Mucosa of descending colon (tissue), 3 donors: Measurements from ENCODE around the gene MEGF11. TPM values are rescaled to one million over a fixed set of nuclear protein-coding genes. Genes with fewer than 3 reads are reported as not detected.

Experiments used
- ATAC-seq: fragments of 200-7000 bp; cut with Tn5 transposase; one replicate; pipeline ENCODE4 v1.9.1; 2020; ENCODE audit warnings: mild to moderate bottlenecking, moderate library complexity
- DNase-seq, 3 donors: peaks; one replicate each; pipeline ENCODE4 v3.0.0-alpha.2; 2020
- H3K36me3 ChIP-seq: fragments of 200-600 bp; one replicate; pipeline ENCODE4 v1.8.0; 2021; ENCODE audit warnings: low read depth, mild to moderate bottlenecking
- H3K4me1 ChIP-seq: fragments of 200-600 bp; one replicate; pipeline ENCODE4 v1.8.0; 2021; ENCODE audit warnings: low read depth, mild to moderate bottlenecking
- H3K4me3 ChIP-seq: fragments of 200-600 bp; one replicate; pipeline ENCODE4 v1.8.0; 2021; ENCODE audit warnings: mild to moderate bottlenecking
- H3K9me3 ChIP-seq: fragments of 200-600 bp; one replicate; pipeline ENCODE4 v1.8.0; 2021; ENCODE audit warnings: mild to moderate bottlenecking
- intact Hi-C, 2 donors: fragments of 100-400 bp; cut with DNase I in 1 of 2; cut with micrococcal nuclease in 1 of 2; formaldehyde crosslinking; loops; one replicate each; pipeline versions ENCODE4 v1.11.0 to v1.11.1; 2022; cut with DNase I, micrococcal nuclease
- total RNA-seq, 3 donors: library from RNA; stranded (reverse); fragmentation: NEBNext Ultra II Directional in 2 of 3; extraction: Animal tissue kit (Norgen Biotek cat#: 25700) in 2 of 3; gene quantifications; one replicate each; pipeline versions ENCODE4 v1.2.1 to v1.2.4, GENCODE V29; 2021 to 2023
- TF ChIP-seq, protein P1 (sequence below): fragments of 200-600 bp; IDR thresholded peaks from one replicate; pipeline ENCODE4 v1.8.0; 2022; ENCODE audit warnings: antibody characterized with exemption, mild to moderate bottlenecking
- donor health status: DM: no; HTN: no; CAD: no; lungs with moderate emphysema.
- donor health status: DM: no; HTN: no; CAD: no.
- donor health status: DM: no; HTN: yes; CAD: no.

MEGF11 gene
- total RNA-seq, 3 donors from 2014 or later: 0.12 to 0.29 (median 0.19) TPM

DNA sequence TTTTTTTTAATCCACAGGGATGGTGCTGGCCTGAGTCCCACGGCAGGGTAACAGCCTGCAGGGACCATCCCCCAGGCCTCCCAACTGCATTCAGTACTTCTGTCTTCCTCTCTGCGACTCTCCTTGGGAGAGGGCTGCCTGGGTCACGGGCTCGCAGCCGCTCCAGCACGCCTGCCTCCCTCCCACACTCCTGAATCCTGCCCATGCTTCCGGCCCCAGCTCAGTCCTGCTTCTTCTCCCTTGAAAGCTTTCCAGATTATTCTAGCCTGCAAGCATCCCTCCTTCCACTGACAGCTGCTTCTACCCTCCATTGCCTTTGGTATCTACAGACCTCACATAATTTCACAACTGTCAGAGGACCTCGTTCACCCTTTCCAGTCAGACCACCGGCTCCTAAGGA, 32.4 kb downstream of the MEGF11 start:
- Histone ChIP-seq H3K9me3 (no peaks in the 10 kb centered on the region), H3K36me3 (no peaks in the 10 kb centered on the region), H3K4me3 (no peak overlapping the region), H3K4me1 (no peaks in the 10 kb centered on the region)
- intact Hi-C loops: no loop called here
- TF ChIP-seq, protein P1, sequence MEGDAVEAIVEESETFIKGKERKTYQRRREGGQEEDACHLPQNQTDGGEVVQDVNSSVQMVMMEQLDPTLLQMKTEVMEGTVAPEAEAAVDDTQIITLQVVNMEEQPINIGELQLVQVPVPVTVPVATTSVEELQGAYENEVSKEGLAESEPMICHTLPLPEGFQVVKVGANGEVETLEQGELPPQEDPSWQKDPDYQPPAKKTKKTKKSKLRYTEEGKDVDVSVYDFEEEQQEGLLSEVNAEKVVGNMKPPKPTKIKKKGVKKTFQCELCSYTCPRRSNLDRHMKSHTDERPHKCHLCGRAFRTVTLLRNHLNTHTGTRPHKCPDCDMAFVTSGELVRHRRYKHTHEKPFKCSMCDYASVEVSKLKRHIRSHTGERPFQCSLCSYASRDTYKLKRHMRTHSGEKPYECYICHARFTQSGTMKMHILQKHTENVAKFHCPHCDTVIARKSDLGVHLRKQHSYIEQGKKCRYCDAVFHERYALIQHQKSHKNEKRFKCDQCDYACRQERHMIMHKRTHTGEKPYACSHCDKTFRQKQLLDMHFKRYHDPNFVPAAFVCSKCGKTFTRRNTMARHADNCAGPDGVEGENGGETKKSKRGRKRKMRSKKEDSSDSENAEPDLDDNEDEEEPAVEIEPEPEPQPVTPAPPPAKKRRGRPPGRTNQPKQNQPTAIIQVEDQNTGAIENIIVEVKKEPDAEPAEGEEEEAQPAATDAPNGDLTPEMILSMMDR: no peak
- ATAC-seq (no peak), DNase-seq (no peak)

GRCh38 chr15:66220601-66221000, 32.9 kb downstream of the MEGF11 start:
- ATAC-seq: no peak

GRCh38 chr15:66219339-66219738, 34.2 kb downstream of the MEGF11 start:
- intact Hi-C loops: no loop called here
- ATAC-seq (no peak), DNase-seq (no peak)
- no peaks in the 10 kb centered on the region for H3K4me1 ChIP-seq
- H3K36me3 ChIP-seq: no peaks in the 10 kb centered on the region
- no peak overlapping the region for H3K4me3 ChIP-seq
- TF ChIP-seq, protein P1: no peak
- H3K9me3 ChIP-seq: no peaks in the 10 kb centered on the region

More at GRCh38 chr15:66220601-66221000, 32.9 kb downstream of the MEGF11 start:
- H3K4me3 ChIP-seq: no peak overlapping the region
- TF ChIP-seq, protein P1: no peak
- intact Hi-C loops: no loop called here
- H3K9me3 ChIP-seq: no peaks in the 10 kb centered on the region
- no peaks in the 10 kb centered on the region for H3K36me3 ChIP-seq
- no peaks in the 10 kb centered on the region for H3K4me1 ChIP-seq
- DNase-seq: no peak

GRCh38 chr15:66216806-66217205, 36.7 kb downstream of the MEGF11 start:
- intact Hi-C loops: no loop called here
- H3K36me3 ChIP-seq: no peaks in the 10 kb centered on the region
- no peak overlapping the region for H3K4me3 ChIP-seq
- no peaks in the 10 kb centered on the region for H3K9me3 ChIP-seq
- DNase-seq (no peak), ATAC-seq (no peak)
- H3K4me1 ChIP-seq: no peaks in the 10 kb centered on the region
- TF ChIP-seq, protein P1: no peak

- no peaks in the 10 kb centered on the region for H3K9me3 ChIP-seq
- ATAC-seq (no peak), DNase-seq (no peak)
- intact Hi-C loops: no loop called here
- no peak overlapping the region for H3K4me3 ChIP-seq
- no peaks in the 10 kb centered on the region for H3K4me1 ChIP-seq
- H3K36me3 ChIP-seq: no peaks in the 10 kb centered on the region
- TF ChIP-seq, protein P1: no peak
These were observed 37.7 kb downstream of the MEGF11 start for GRCh38 chr15:66215811-66216210.

DNA sequence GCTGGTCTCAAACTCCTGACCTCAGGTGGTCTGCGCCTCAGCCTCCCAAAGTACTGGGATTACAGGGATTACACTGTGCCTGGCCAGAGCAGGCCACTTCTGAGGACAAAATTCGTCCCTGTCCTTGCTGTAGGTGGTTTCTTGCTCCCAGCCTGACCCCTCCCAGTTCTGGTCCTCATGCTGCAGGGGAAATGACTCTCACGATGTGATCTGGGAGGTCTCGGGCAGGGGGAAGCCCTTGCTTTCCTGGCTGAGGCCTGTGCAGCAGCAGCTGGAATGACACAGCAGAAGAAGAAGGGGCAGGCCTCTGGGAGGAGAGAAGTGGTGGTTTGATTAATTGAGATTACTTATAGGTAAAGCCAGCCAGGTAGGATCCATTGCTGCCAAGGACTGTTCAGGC, 39.3 kb downstream of the MEGF11 start:
- Histone ChIP-seq H3K36me3 (no peaks in the 10 kb centered on the region), H3K4me3 (no peak overlapping the region), H3K4me1 (no peaks in the 10 kb centered on the region), H3K9me3 (no peaks in the 10 kb centered on the region)
- intact Hi-C loops: no loop called here
- TF ChIP-seq, protein P1: no peak
- ATAC-seq (no peak), DNase-seq (no peak)
